GM19239 (cell line): Measurements from ENCODE around the gene CCDC127.
"Not testable (repeated sequence)": the region's sequence is repeated elsewhere in the genome, so short reads cannot be mapped to it uniquely, and the experiment has no call there.

Experiments
- DNase-seq: peaks from one replicate; pipeline ENCODE4 v3.0.0; 2011; ENCODE audit warnings: low spot score; ENCODE audit not compliant: insufficient read length
- FAIRE-seq: peaks from 2 replicates; lab custom pipeline; 2011; peaks lifted over from hg19 to GRCh38; lab: Jason Lieb, UNC

Gene CCDC127

GRCh38 chr5:217494-218456 lies at the start of gene CCDC127, which contains the start of gene SDHA:
Gene CCDC127, minus strand, starts transcription at chr5:218153. Its CDS starts 1,304 bp downstream, at chr5:216849.
Gene SDHA, plus strand, starts transcription at chr5:218320. Its CDS starts 36 bp downstream, at chr5:218356.
- DNase-seq (peak; percentile 76), FAIRE-seq (peak; percentile 61)

GRCh38 chr5:267716-268115 lies 49.8 kb upstream of the CCDC127 start:
- FAIRE-seq (no peak), DNase-seq (no peak)

- FAIRE-seq, DNase-seq: not testable (repeated sequence)
Measured at GRCh38 chr5:266311-267026, 48.5 kb upstream of the CCDC127 start.

- DNase-seq (no peak), FAIRE-seq (no peak)
Measured at GRCh38 chr5:264338-264737, 46.4 kb upstream of the CCDC127 start.

- not testable (repeated sequence) for FAIRE-seq, DNase-seq
Measured at GRCh38 chr5:263275-263974, 45.5 kb upstream of the CCDC127 start.

- DNase-seq = no peak
- no peak for FAIRE-seq
Measured at GRCh38 chr5:257148-257547, 39.2 kb upstream of the CCDC127 start.

GRCh38 chr5:256347-256746 lies 38.4 kb upstream of the CCDC127 start:
- not testable (repeated sequence) for FAIRE-seq, DNase-seq

- FAIRE-seq, DNase-seq: not testable (repeated sequence)
Measured at GRCh38 chr5:255116-255515, 37.2 kb upstream of the CCDC127 start.

GRCh38 chr5:254322-254721 lies 36.4 kb upstream of the CCDC127 start:
- DNase-seq = not testable (repeated sequence)

GRCh38 chr5:252546-252945 lies 34.6 kb upstream of the CCDC127 start:
- no peak for DNase-seq
- FAIRE-seq = no peak

More at GRCh38 chr5:254322-254721, 36.4 kb upstream of the CCDC127 start:
- FAIRE-seq = not testable (repeated sequence)

GRCh38 chr5:251975-252374 lies 34.0 kb upstream of the CCDC127 start:
- FAIRE-seq, DNase-seq: not testable (repeated sequence)

- not testable (repeated sequence) for FAIRE-seq, DNase-seq
Measured at GRCh38 chr5:251538-251937, 33.6 kb upstream of the CCDC127 start.

GRCh38 chr5:251016-251415 lies 33.1 kb upstream of the CCDC127 start:
- DNase-seq, FAIRE-seq: not testable (repeated sequence)

GRCh38 chr5:250396-250795 lies 32.4 kb upstream of the CCDC127 start:
- FAIRE-seq, DNase-seq: not testable (repeated sequence)

GRCh38 chr5:245717-246116 lies 27.8 kb upstream of the CCDC127 start:
- not testable (repeated sequence) for FAIRE-seq, DNase-seq

GRCh38 chr5:243683-244367 lies 25.9 kb upstream of the CCDC127 start:
- not testable (repeated sequence) for DNase-seq, FAIRE-seq

- not testable (repeated sequence) for FAIRE-seq, DNase-seq
Measured at GRCh38 chr5:241045-241669, 23.2 kb upstream of the CCDC127 start.

- not testable (repeated sequence) for DNase-seq, FAIRE-seq
Measured at GRCh38 chr5:240550-240949, 22.6 kb upstream of the CCDC127 start.

GRCh38 chr5:237931-238330 lies 20.0 kb upstream of the CCDC127 start:
- not testable (repeated sequence) for DNase-seq, FAIRE-seq
